GM12878 (cell line): ENCODE results near the gene RXFP1.

Experiments used
- CEBPB ChIP-seq, 2 experiments: fragments of 150-350 bp in 1 of 2; IDR thresholded peaks; 2 replicates each; pipeline ENCODE4 v1.6.1; 2012 to 2014; ENCODE audit warnings: low read depth in 2 of 2, low read length in 2 of 2, borderline replicate concordance in 1 of 2, inconsistent platforms in 1 of 2
- TF ChIP-seq, protein P1 (sequence below): IDR thresholded peaks from 2 replicates; pipeline ENCODE4 v1.6.1; 2011; ENCODE audit warnings: low read depth, mild to moderate bottlenecking, low read length, moderate library complexity, borderline replicate concordance; ENCODE audit errors: extremely low read depth

DNA sequence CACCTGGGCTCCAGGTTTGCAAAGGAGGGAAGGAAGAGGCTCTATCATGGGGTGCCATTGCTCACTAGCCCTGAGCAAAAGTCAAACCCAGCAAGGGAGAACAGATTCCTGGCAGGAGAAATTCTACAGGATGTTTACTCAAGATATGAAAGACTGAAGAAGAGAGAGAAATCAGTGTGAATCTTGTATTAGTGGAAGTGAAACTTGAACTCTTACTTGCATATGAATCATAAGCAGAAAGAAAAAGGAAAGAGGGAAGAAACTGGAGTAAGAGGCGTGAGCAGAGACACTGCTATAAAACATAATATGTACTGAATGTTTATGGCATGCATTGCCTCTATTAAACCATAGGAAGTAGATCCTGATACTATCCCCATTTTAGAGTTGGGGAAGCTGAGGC is 89.1 kb downstream of the RXFP1 start:
- no peak for TF ChIP-seq CEBPB (IDR thresholded peaks at IDR 0.05; ENCODE audit: borderline replicate concordance in 1 of 2, low read depth in 2 of 2, low read length in 2 of 2)
- TF ChIP-seq, protein P1, sequence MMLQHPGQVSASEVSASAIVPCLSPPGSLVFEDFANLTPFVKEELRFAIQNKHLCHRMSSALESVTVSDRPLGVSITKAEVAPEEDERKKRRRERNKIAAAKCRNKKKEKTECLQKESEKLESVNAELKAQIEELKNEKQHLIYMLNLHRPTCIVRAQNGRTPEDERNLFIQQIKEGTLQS: no peak
